ENCODE measurements around the gene OBSCN.

The OBSCN gene

DNA sequence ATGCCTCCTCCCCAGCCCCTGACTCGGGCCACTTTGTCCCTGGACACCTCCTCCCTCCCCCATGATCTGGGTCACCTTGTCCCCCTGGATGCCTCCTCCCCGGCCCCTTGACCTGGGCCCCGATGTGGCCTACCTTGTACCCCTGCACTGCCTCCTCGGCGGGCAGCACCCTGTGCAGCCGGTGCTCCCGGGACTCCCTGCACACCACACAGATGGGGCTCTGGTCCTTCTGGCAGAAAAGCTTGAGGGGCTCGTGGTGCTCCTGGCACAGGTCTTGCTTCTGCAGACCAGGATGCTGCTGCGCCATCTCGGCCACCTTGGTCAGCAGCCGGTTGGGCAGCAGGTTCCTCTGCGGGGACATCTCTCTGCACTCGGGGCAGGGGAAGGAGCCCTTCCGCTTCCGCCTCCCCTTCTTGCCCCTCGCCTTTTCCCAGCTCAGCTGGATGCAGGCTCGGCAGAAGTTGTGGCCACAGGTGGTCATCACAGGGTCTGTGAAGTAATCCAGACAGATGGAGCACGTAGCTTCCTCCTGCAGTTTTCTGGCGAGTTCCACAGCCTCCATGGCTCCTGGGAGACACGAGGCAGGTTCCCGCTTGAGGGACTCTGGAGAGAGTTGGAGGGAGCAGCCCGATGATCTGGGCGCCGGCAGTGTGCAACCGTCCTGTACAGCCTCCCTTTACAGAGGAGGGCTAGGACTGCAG lies 206.8 kb downstream of the OBSCN start:
- H3K4me3 ChIP-seq (ENCODE audit: low read depth, low read length): no peak overlapping the region
- TF ChIP-seq CTCF (IDR thresholded peaks at IDR 0.05; ENCODE audit: low read depth, low read length): no peak
- DNase-seq (ENCODE audit: low read depth, low spot score): no peak
- in situ Hi-C loops (cut with HindIII; ENCODE audit: low sequenced_read_pairs): no loop called here

- in situ Hi-C loops (cut with HindIII; ENCODE audit: low sequenced_read_pairs): no loop called here
- H3K4me3 ChIP-seq (ENCODE audit: low read depth, low read length): no peak overlapping the region
- TF ChIP-seq CTCF (IDR thresholded peaks at IDR 0.05; ENCODE audit: low read depth, low read length): no peak
- DNase-seq (ENCODE audit: low read depth, low spot score): no peak
Measured at GRCh38 chr1:228415221-228415620, 207.4 kb downstream of the OBSCN start.

DNA sequence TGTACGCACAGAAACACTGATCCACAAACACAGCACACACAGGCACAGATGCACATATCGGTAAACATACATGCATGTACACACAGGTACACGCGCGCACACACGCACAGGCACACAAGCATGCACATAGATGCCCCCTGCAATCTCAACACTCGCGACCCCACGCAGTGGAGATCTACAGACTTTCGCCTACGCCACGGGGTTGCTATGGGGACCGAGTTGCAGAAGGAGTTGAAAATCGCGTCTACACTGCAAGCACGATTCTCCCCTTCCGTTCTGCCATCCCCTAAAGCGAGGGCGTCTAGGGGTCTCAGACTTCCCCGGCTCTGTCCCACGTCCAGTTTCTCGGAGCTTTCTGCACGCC lies 208.0 kb downstream of the OBSCN start:
- in situ Hi-C loops (cut with HindIII; ENCODE audit: low sequenced_read_pairs): no loop called here
- peak overlapping the region; percentile 35 for H3K4me3 ChIP-seq (ENCODE audit: low read depth, low read length)
- no peak for TF ChIP-seq CTCF (IDR thresholded peaks at IDR 0.05; ENCODE audit: low read depth, low read length)
- DNase-seq (ENCODE audit: low read depth, low spot score): no peak

- H3K4me3 ChIP-seq (ENCODE audit: low read depth, low read length): peak within 1 kb of the TSS; percentile 35
- peak; percentile 56 for TF ChIP-seq CTCF (IDR thresholded peaks at IDR 0.05; ENCODE audit: low read depth, low read length)
- in situ Hi-C loops (cut with HindIII; ENCODE audit: low sequenced_read_pairs): no loop called here
- DNase-seq (ENCODE audit: low read depth, low spot score): peak; percentile 15
Measured at GRCh38 chr1:228416217-228416933, 208.5 kb downstream of the OBSCN start, which contains the start of gene TRIM17. TSS of gene TRIM17 (minus strand) at chr1:228416861. CDS start at chr1:228415072, 1,789 bp downstream.

GRCh38 chr1:228417061-228417460 lies 209.2 kb downstream of the OBSCN start:
- in situ Hi-C loops (cut with HindIII; ENCODE audit: low sequenced_read_pairs): no loop called here
- DNase-seq (ENCODE audit: low read depth, low spot score): no peak
- H3K4me3 ChIP-seq (ENCODE audit: low read depth, low read length): no peak overlapping the region
- TF ChIP-seq CTCF (IDR thresholded peaks at IDR 0.05; ENCODE audit: low read depth, low read length): no peak

DNA sequence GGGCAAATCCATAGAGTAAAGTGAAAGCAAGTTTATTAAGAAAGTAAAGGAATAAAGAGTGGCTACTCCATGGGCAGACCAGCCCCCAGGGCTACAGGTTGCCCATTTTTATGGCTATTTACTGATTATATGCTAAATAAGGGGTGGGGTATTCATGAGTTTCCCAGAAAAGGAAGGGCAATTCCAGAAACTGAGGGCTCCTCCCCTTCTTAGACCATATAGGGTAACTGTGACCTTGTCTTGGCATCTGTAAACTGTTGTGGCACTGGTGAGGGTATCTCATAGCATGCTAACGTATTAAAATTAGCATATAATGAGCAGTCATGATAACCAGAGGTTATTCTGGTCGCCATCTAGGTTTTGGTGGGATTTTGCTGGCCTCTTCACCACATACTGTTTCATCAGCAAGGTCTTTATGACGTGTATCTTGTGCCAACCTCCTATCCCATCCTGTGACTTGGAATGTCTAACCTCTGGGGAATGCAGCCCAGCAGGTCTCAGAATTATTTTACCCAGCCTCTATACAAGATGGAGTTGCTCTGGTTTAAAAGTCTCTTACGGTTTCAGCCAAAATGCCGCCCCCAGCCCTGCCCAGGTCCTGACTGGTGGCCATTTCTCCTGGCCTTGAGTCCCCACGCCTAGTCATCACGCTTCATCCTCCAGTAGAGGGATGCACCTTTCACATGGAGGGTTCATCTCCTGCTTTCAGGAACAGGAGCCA lies 209.8 kb downstream of the OBSCN start:
- in situ Hi-C loops (cut with HindIII; ENCODE audit: low sequenced_read_pairs): no loop called here
- no peak for TF ChIP-seq CTCF (IDR thresholded peaks at IDR 0.05; ENCODE audit: low read depth, low read length)
- no peak overlapping the region for H3K4me3 ChIP-seq (ENCODE audit: low read depth, low read length)
- DNase-seq (ENCODE audit: low read depth, low spot score): no peak
